Astrocyte of the cerebellum (primary cell): ENCODE measurements around the gene C1QTNF8.

Source experiments
- DNase-seq: peaks from one replicate; pipeline ENCODE4 v3.0.0-alpha.2; 2011; ENCODE audit warnings: low read depth
- H3K4me3 ChIP-seq: 2 replicates; pipeline ENCODE4 v1.5.1; 2011; ENCODE audit warnings: mild to moderate bottlenecking, low read depth, low read length, moderate library complexity
- CTCF ChIP-seq: IDR thresholded peaks from 2 replicates; pipeline ENCODE4 v1.5.1; 2012; ENCODE audit warnings: low read length, low read depth, moderate library complexity, mild to moderate bottlenecking; ENCODE audit errors: missing control alignments
- in situ Hi-C: cut with HindIII; loops from 2 replicates; pipeline ENCODE4 v1.10.0; 2017; ENCODE audit warnings: low sequenced_read_pairs

Gene C1QTNF8

GRCh38 chr16:1119766-1120576 lies 23.9 kb upstream of the C1QTNF8 start:
- no peak for TF ChIP-seq CTCF
- H3K4me3 ChIP-seq = no peak overlapping the region
- in situ Hi-C loops = no loop called here
- DNase-seq = no peak

GRCh38 chr16:1119129-1119528 lies 23.1 kb upstream of the C1QTNF8 start:
- in situ Hi-C loops = no loop called here
- no peak overlapping the region for H3K4me3 ChIP-seq
- DNase-seq = no peak
- no peak for TF ChIP-seq CTCF

- in situ Hi-C loops = no loop called here
- no peak overlapping the region for H3K4me3 ChIP-seq
- DNase-seq = no peak
- TF ChIP-seq CTCF = no peak
Observed at GRCh38 chr16:1117926-1118325, 21.9 kb upstream of the C1QTNF8 start.

GRCh38 chr16:1117176-1117900 lies 21.3 kb upstream of the C1QTNF8 start:
- in situ Hi-C loops = no loop called here

GRCh38 chr16:1116693-1117077 lies 20.6 kb upstream of the C1QTNF8 start:
- in situ Hi-C loops = no loop called here

More at GRCh38 chr16:1117176-1117900, 21.3 kb upstream of the C1QTNF8 start:
- H3K4me3 ChIP-seq = no peak overlapping the region
- DNase-seq = no peak
- TF ChIP-seq CTCF = no peak

More at GRCh38 chr16:1116693-1117077, 20.6 kb upstream of the C1QTNF8 start:
- no peak for DNase-seq
- TF ChIP-seq CTCF = no peak
- H3K4me3 ChIP-seq = no peak overlapping the region
